ENCODE data around the gene EMILIN1.

GRCh38 chr2:27069961-27070618 is 8.3 kb upstream of the EMILIN1 start:
- TF ChIP-seq CTCF (IDR thresholded peaks at IDR 0.05) (no peak), POLR2A (IDR thresholded peaks at IDR 0.05) (no peak)
